Lung (tissue), 12 donors: ENCODE results near the gene FBXO7. TPM values are rescaled to one million over a fixed set of nuclear protein-coding genes. Genes with fewer than 3 reads are reported as not detected.

Source experiments
- ATAC-seq: fragments of 200-7000 bp; cut with Tn5 transposase; one replicate; pipeline ENCODE4 v1.9.1; 2020; ENCODE audit warnings: moderate number of reproducible peaks; ENCODE audit not compliant: insufficient read depth, low FRiP score
- DNase-seq, 3 donors: peaks; one replicate each; pipeline ENCODE4 v3.0.0-alpha.2; 2013 to 2017
- H3K27ac ChIP-seq, 2 donors: one replicate each; pipeline ENCODE4 v1.5.1; 2013; ENCODE audit warnings: mild to moderate bottlenecking in 2 of 2, moderate library complexity in 2 of 2, control low read depth in 1 of 2, inconsistent platforms in 1 of 2, low read depth in 1 of 2, low read length in 1 of 2
- H3K27me3 ChIP-seq, 3 donors: one replicate each; pipeline ENCODE4 v1.5.1; 2013; ENCODE audit warnings: low read length in 2 of 3; ENCODE audit not compliant: control insufficient read depth in 3 of 3, insufficient read depth in 3 of 3
- H3K36me3 ChIP-seq, 4 donors: one replicate each; pipeline ENCODE4 v1.5.1; 2013; ENCODE audit warnings: low read length in 4 of 4, mild to moderate bottlenecking in 1 of 4, moderate library complexity in 1 of 4; ENCODE audit not compliant: control insufficient read depth in 4 of 4, insufficient read depth in 4 of 4
- H3K4me1 ChIP-seq, 5 donors: one replicate each; pipeline ENCODE4 v1.5.1; 2013; ENCODE audit warnings: low read length in 5 of 5, mild to moderate bottlenecking in 2 of 5, moderate library complexity in 1 of 5; ENCODE audit not compliant: control insufficient read depth in 5 of 5, insufficient read depth in 5 of 5
- H3K4me3 ChIP-seq: one replicate; pipeline ENCODE4 v1.5.1; 2013; ENCODE audit warnings: mild to moderate bottlenecking, control low read depth, moderate library complexity
- H3K9ac ChIP-seq, 2 donors: one replicate each; pipeline ENCODE4 v1.5.1; 2013; ENCODE audit warnings: low read length in 2 of 2, control low read depth in 1 of 2; ENCODE audit not compliant: insufficient read depth in 1 of 2
- H3K9me3 ChIP-seq, 4 donors: one replicate each; pipeline ENCODE4 v1.5.1; 2013; ENCODE audit warnings: low read length in 3 of 4, mild to moderate bottlenecking in 1 of 4, moderate library complexity in 1 of 4; ENCODE audit not compliant: control insufficient read depth in 4 of 4, insufficient read depth in 3 of 4
- CTCF ChIP-seq: IDR thresholded peaks from 2 replicates; pipeline ENCODE4 v1.5.1; 2012; ENCODE audit warnings: mild to moderate bottlenecking; ENCODE audit errors: control extremely low read depth, extremely low read depth
- WGBS, 2 donors: extraction: QIAGEN DNeasy Blood & Tissue Kit; methylation state at CpG; one replicate each; pipeline ENCODE4 v1.1.7; 2013; 5-methylcytosine and 5-hydroxymethylcytosine counted together
- polyA plus RNA-seq, 2 donors: library from polyadenylated mRNA; stranded (reverse); fragments of 200-250 nt; gene quantifications; one replicate each; pipeline ENCODE4 v1.2.1, GENCODE V29; 2013
- total RNA-seq, 2 donors: library from RNA; depleted of rRNA in 1 of 2; stranded (reverse); fragments of >200 nt in 1 of 2; gene quantifications; one replicate each; pipeline ENCODE4 v1.2.1, GENCODE V29; 2014 to 2021
- donor health status: control.
- donor health status: control.
- donor health status: Bipolar disorder and iron deficiency.
- donor health status: healthy.
- donor health status: DM: yes; HTN: yes; CAD: no.

The FBXO7 gene
- total and polyA plus RNA-seq, 4 donors = 48.8 to 117 (median 72.1) TPM

- no peak for TF ChIP-seq CTCF
- Histone ChIP-seq H3K4me3 (no peak overlapping the region), H3K27me3 (peaks cover 0 to 16% (median 15%) of the 10 kb centered on the region in 3 donors), H3K27ac (no peak overlapping the region), H3K4me1 (no peaks in the 10 kb centered on the region), H3K9ac (no peak overlapping the region), H3K9me3 (no peaks in the 10 kb centered on the region), H3K36me3 (no peaks in the 10 kb centered on the region)
- WGBS, 2 donors = 62 to 70% methylated on average over 3 of the region's 3 CpGs
- DNase-seq (no peak), ATAC-seq (no peak)
These were observed 12.2 kb upstream of the FBXO7 start for GRCh38 chr22:32462452-32462851.

GRCh38 chr22:32465661-32466060, 8.9 kb upstream of the FBXO7 start:
- H3K27me3 ChIP-seq = peaks cover 0 to 19% (median 15%) of the 10 kb centered on the region in 3 donors
- no peak overlapping the region for H3K27ac ChIP-seq
- no peaks in the 10 kb centered on the region for H3K4me1 ChIP-seq
- no peaks in the 10 kb centered on the region for H3K36me3 ChIP-seq
- no peak overlapping the region for H3K4me3 ChIP-seq
- no peaks in the 10 kb centered on the region for H3K9me3 ChIP-seq
- no peak for DNase-seq
- TF ChIP-seq CTCF = no peak
- no peak overlapping the region for H3K9ac ChIP-seq
- 92 to 95% methylated on average over 3 of the region's 3 CpGs for WGBS, 2 donors
- ATAC-seq = no peak

- no peak for TF ChIP-seq CTCF
- ATAC-seq (no peak), DNase-seq (no peak)
- no peak overlapping the region for H3K4me3 ChIP-seq
- peaks cover 0 to 19% (median 15%) of the 10 kb centered on the region in 3 donors for H3K27me3 ChIP-seq
- no peak overlapping the region for H3K27ac ChIP-seq
- no peaks in the 10 kb centered on the region for H3K9me3 ChIP-seq
- no peaks in the 10 kb centered on the region for H3K4me1 ChIP-seq
- WGBS, 2 donors = 79 to 84% methylated on average over 8 of the region's 8 CpGs
- H3K36me3 ChIP-seq = no peaks in the 10 kb centered on the region
- H3K9ac ChIP-seq = no peak overlapping the region
These were observed 8.1 kb upstream of the FBXO7 start for GRCh38 chr22:32466496-32466895.

GRCh38 chr22:32469799-32470212, 4.8 kb upstream of the FBXO7 start:
- TF ChIP-seq CTCF = no peak
- H3K27ac ChIP-seq = no peak overlapping the region
- peaks cover 3 to 10% (median 5%) of the 10 kb centered on the region in 5 donors for H3K4me1 ChIP-seq
- peaks cover 0 to 10% (median 8%) of the 10 kb centered on the region in 3 donors for H3K27me3 ChIP-seq
- ATAC-seq = no peak
- DNase-seq = peak in 1 of 3 donors; percentile 20
- 57 to 64% methylated on average over 6 of the region's 6 CpGs for WGBS, 2 donors
- H3K4me3 ChIP-seq = no peak overlapping the region
- H3K9me3 ChIP-seq = no peaks in the 10 kb centered on the region
- no peak overlapping the region for H3K9ac ChIP-seq
- no peaks in the 10 kb centered on the region for H3K36me3 ChIP-seq
